Uterus (tissue), 2 donors: ENCODE data around the gene DPF3.

ENCODE experiments used
- CTCF ChIP-seq, 4 experiments: fragments of 200-600 bp in 2 of 4; fragments of 450-650 bp in 2 of 4; sonication (generic) in 2 of 4; IDR thresholded peaks; one replicate each; pipeline ENCODE4 v1.5.1; 2016 to 2019; ENCODE audit warnings: antibody characterized with exemption in 4 of 4, mild to moderate bottlenecking in 2 of 4, moderate library complexity in 1 of 4
- POLR2A ChIP-seq, 2 donors: fragments of 450-650 bp; IDR thresholded peaks; one replicate each; pipeline ENCODE4 v1.6.1; 2016; ENCODE audit warnings: antibody characterized with exemption in 2 of 2, mild to moderate bottlenecking in 1 of 2, moderate library complexity in 1 of 2

- TF ChIP-seq CTCF (IDR thresholded peaks at IDR 0.05), result no peak
- no peak for TF ChIP-seq POLR2A (IDR thresholded peaks at IDR 0.05)
Measured at GRCh38 chr14:72894623-72895378, 900 bp upstream of the DPF3 start.
